ENCODE measurements around the gene PLEKHN1.

DNA sequence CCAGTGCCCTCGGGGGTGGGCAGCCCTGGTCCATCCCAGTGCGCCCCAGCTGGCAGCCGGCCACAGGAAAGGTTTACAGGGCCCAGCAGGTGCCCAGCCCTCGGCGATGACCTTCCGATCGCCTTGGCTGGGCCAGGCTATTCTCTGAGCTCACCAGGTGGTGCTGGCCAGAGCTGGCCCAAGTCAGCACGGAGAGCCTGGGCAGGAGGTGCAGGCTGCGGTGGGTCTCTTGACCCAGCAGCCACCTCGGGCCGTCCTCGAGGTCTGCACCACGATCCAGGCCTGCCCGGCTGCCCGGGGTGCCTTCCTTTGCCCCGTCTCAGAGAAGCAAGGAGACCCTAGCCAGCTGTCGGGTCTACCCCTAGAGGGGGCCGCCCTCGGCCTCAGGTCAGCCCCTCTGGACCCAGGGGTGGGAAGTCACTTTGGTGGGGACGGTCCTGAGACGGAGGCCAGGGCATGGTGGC, 15.2 kb downstream of the PLEKHN1 start:
- TF ChIP-seq POLR2A (IDR thresholded peaks at IDR 0.05; ENCODE audit: low read depth, low read length) (no peak), POLR2AphosphoS5 (IDR thresholded peaks at IDR 0.05; ENCODE audit: low read depth, low read length) (no peak), SPI1 (IDR thresholded peaks at IDR 0.05; ENCODE audit: low read depth, low read length) (no peak)
